ENCODE data around the gene AMOTL2.

Gene AMOTL2

GRCh38 chr3:134365766-134366065, 8.5 kb downstream of the AMOTL2 start:
- DNase-seq, result no peak

GRCh38 chr3:134364936-134365765, 9.1 kb downstream of the AMOTL2 start:
- no peak for DNase-seq

- no peak for DNase-seq
Observed at GRCh38 chr3:134364061-134364935, 9.9 kb downstream of the AMOTL2 start.

GRCh38 chr3:134363381-134363755, 10.9 kb downstream of the AMOTL2 start:
- DNase-seq, result no peak

GRCh38 chr3:134362670-134363380, 11.4 kb downstream of the AMOTL2 start:
- no peak for DNase-seq

- no peak for DNase-seq
Observed at GRCh38 chr3:134362221-134362620, 12.0 kb downstream of the AMOTL2 start.

GRCh38 chr3:134361162-134361835, 12.9 kb downstream of the AMOTL2 start:
- no peak for DNase-seq

GRCh38 chr3:134360046-134360445, 14.2 kb downstream of the AMOTL2 start:
- no peak for DNase-seq

GRCh38 chr3:134359121-134360010, 14.9 kb downstream of the AMOTL2 start:
- DNase-seq, result no peak

- DNase-seq, result no peak
Observed at GRCh38 chr3:134357914-134358811, 16.1 kb downstream of the AMOTL2 start.

GRCh38 chr3:134357261-134357913, 16.9 kb downstream of the AMOTL2 start:
- no peak for DNase-seq

GRCh38 chr3:134356411-134357040, 17.7 kb downstream of the AMOTL2 start:
- no peak for DNase-seq

- no peak for DNase-seq
Observed at GRCh38 chr3:134355416-134355815, 18.8 kb downstream of the AMOTL2 start.

GRCh38 chr3:134354612-134355251, 19.5 kb downstream of the AMOTL2 start:
- DNase-seq, result no peak

GRCh38 chr3:134353831-134354611, 20.2 kb downstream of the AMOTL2 start:
- no peak for DNase-seq

- DNase-seq, result no peak
Observed at GRCh38 chr3:134353171-134353825, 20.9 kb downstream of the AMOTL2 start.

- DNase-seq, result no peak
Observed at GRCh38 chr3:134352031-134352671, 22.1 kb downstream of the AMOTL2 start.

All from activated CD4-positive, CD25-positive, alpha-beta regulatory T cell (primary cell).